ENCODE results near the gene VAV1.

Gene VAV1

DNA sequence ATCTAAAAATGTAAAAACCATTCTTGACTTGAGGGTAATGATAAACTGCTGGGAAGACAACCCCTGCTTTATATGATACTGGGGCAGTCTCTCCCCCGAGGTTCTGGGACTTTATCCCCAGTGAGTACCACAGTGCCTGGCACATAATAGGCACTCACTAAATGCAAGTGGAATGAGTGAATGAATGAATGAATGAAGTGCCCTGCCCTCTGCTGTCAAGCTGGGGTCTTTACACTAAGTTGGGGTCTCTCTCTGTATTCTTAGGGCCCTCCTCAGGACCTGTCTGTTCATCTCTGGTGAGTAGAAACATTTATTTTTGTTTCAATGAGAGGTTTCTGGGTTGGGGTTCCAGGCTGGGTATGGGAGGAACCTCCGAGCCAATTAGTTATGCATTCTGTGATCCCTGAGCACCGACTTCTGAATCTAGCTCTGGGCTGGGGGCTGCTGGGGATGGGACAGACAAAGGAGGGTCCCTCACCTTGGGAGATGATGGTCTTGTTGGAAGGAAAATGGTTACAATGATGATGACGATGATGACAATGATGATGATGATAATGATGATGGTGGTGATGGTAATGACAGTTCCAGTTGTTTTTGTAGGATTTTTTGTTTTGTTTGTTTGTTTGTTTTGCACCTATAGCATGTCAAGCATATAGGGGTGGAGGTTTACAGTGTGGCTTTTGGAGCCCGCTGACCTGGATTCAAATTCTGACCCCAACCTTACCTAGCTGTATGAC is 70.5 kb downstream of the VAV1 start:
- DNase-seq (ENCODE audit: low read depth): no peak
- H3K4me3 ChIP-seq (ENCODE audit: low read depth, low read length): no peak overlapping the region
- TF ChIP-seq, protein P1, sequence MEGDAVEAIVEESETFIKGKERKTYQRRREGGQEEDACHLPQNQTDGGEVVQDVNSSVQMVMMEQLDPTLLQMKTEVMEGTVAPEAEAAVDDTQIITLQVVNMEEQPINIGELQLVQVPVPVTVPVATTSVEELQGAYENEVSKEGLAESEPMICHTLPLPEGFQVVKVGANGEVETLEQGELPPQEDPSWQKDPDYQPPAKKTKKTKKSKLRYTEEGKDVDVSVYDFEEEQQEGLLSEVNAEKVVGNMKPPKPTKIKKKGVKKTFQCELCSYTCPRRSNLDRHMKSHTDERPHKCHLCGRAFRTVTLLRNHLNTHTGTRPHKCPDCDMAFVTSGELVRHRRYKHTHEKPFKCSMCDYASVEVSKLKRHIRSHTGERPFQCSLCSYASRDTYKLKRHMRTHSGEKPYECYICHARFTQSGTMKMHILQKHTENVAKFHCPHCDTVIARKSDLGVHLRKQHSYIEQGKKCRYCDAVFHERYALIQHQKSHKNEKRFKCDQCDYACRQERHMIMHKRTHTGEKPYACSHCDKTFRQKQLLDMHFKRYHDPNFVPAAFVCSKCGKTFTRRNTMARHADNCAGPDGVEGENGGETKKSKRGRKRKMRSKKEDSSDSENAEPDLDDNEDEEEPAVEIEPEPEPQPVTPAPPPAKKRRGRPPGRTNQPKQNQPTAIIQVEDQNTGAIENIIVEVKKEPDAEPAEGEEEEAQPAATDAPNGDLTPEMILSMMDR (IDR thresholded peaks at IDR 0.05; ENCODE audit: insufficient read depth, low read depth, low read length, missing control alignments): no peak

DNA sequence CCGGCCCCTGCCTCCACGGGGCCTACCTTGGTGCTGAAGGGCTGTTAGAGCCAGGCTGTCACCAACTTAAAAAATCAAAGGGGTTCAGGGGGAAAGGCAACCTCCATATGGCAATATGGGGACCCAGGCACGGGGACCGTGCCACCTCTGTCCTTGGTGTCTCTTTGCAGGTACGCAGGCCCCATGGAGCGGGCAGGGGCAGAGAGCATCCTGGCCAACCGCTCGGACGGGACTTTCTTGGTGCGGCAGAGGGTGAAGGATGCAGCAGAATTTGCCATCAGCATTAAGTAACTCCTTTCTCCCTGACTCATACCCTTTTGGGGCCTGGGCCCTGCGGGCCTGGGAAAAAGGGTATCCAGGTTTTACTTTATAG is 75.3 kb downstream of the VAV1 start:
- H3K4me3 ChIP-seq (ENCODE audit: low read depth, low read length): no peak overlapping the region
- no peak for DNase-seq (ENCODE audit: low read depth)
- TF ChIP-seq, protein P1 (IDR thresholded peaks at IDR 0.05; ENCODE audit: insufficient read depth, low read depth, low read length, missing control alignments): no peak

DNA sequence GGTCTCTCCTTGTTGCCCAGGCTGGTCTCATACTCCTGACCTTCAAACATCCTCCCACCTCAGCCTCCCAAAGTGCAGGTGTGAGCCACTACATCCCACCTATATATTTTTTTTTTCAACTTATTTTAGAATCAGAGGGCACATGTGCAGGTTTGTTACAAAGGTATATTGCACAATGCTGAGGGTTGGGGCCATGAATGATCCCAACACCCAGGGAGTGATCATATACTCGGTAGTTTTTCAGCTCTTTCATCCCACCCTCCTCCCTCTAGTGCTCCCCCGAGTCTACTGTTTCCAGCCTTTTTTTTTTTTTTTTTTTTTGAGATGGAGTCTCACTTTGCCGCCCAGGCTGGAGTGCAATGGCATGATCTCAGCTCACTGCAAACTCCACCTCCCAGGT is 76.5 kb downstream of the VAV1 start:
- no peak for DNase-seq (ENCODE audit: low read depth)
- TF ChIP-seq, protein P1 (IDR thresholded peaks at IDR 0.05; ENCODE audit: insufficient read depth, low read depth, low read length, missing control alignments): no peak
- H3K4me3 ChIP-seq (ENCODE audit: low read depth, low read length): no peak overlapping the region

DNA sequence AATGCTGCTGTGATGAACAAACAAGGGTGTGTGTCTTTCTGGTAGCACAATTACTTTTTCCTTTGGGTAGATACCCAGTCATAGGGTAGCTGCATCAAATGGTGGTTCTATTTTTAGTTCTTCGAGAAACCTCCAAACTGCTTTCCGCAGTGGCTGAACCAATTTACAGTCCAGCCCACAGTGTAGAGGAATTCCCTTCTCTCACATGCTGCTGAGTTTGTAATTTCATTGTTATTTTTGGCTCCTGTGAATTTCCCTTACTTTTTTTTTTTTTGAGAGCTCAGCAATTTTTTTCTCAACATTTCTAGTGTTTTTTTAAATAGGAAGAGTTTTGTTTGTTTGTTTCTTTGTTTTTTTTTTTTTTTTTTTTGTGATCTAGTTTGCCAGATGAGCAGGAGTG is 77.4 kb downstream of the VAV1 start:
- no peak overlapping the region for H3K4me3 ChIP-seq (ENCODE audit: low read depth, low read length)
- DNase-seq (ENCODE audit: low read depth): peak; percentile 26
- TF ChIP-seq, protein P1 (IDR thresholded peaks at IDR 0.05; ENCODE audit: insufficient read depth, low read depth, low read length, missing control alignments): no peak

DNA sequence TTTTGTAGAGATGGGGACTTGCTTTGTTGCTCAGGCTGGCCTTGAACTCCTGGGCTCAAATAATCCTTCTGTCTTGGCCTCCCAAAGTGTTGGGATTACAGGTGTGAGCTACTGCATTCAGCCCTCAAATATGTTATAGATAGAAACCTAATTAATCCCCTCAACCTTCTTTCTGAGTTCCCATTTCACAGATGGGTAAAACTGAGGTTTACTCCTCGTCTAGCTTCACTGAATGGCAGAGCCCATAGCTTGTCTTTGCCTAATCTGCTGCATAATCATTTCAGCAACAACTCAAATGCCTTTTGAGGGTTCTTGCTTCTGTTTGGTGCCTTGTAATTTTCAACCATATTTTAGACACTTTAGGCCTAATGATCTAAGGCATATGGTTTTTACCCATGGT is 78.9 kb downstream of the VAV1 start:
- TF ChIP-seq, protein P1 (IDR thresholded peaks at IDR 0.05; ENCODE audit: insufficient read depth, low read depth, low read length, missing control alignments): no peak
- H3K4me3 ChIP-seq (ENCODE audit: low read depth, low read length): no peak overlapping the region
- no peak for DNase-seq (ENCODE audit: low read depth)

DNA sequence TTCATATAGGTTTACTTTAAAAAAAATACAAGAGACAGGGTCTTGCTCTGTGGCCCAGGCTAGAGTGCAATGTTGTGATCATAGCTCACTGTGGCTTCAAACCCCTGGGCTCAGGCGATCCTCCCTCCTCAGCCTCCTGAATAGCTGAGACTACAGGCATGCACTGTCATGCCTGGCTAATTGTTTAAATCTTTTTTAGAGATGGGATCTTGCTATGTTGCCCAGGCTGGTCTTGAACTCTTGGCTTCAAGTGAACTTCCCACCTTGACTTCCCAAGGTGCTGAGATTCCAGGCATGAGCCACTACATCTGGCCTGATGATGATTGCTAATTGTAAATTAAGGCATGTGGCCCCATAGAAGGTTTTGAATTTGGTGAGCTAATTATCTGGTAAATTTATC is 79.5 kb downstream of the VAV1 start:
- DNase-seq (ENCODE audit: low read depth): no peak
- H3K4me3 ChIP-seq (ENCODE audit: low read depth, low read length): no peak overlapping the region
- TF ChIP-seq, protein P1 (IDR thresholded peaks at IDR 0.05; ENCODE audit: insufficient read depth, low read depth, low read length, missing control alignments): no peak

DNA sequence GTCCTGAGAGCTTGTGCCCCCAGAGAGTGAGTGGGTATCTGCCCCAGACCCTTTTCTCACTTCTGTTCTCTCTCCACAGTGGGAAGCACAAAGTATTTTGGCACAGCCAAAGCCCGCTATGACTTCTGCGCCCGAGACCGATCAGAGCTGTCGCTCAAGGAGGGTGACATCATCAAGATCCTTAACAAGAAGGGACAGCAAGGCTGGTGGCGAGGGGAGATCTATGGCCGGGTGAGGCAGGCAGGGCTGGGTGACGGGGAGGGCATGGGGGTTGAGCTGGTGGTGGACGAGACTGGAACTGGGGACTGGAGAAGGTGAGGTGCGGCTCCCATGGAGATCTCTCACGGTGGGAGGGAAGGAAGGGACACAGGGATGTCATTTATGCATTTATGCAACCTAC is 81.4 kb downstream of the VAV1 start:
- no peak for DNase-seq (ENCODE audit: low read depth)
- TF ChIP-seq, protein P1 (IDR thresholded peaks at IDR 0.05; ENCODE audit: insufficient read depth, low read depth, low read length, missing control alignments): no peak
- H3K4me3 ChIP-seq (ENCODE audit: low read depth, low read length): no peak overlapping the region
